ENCODE data around the gene INSYN2B. TPM values are rescaled to one million over a fixed set of nuclear protein-coding genes. Genes with fewer than 3 reads are reported as not detected.

INSYN2B gene
- total and polyA plus RNA-seq, 2 of the 8 experiments (the other 6 are each of a cell fraction or from before 2014, with no cell fraction given), result not detected

- Histone ChIP-seq H3K36me3 (ENCODE audit: control insufficient read depth in 2 of 4, insufficient read depth in 4 of 4, low read length in 3 of 4) (no peaks in the 10 kb centered on the region), H2BK20ac (ENCODE audit: low read length) (no peak overlapping the region), H3K79me1 (ENCODE audit: low read depth, low read length) (no peaks in the 10 kb centered on the region), H2AFZ (ENCODE audit: low read length) (no peak overlapping the region), H2AK5ac (ENCODE audit: low read depth, low read length) (no peak overlapping the region), H3K27me3 (replicated peaks in 1 of 4; ENCODE audit: control insufficient read depth in 3 of 4, extremely low read depth in 1 of 4, insufficient read depth in 3 of 4, low read length in 3 of 4) (no peaks in the 10 kb centered on the region), H2BK15ac (ENCODE audit: low read length) (no peak overlapping the region), H2BK5ac (ENCODE audit: low read depth, low read length) (no peak overlapping the region), H3K23me2 (ENCODE audit: low read depth, low read length) (no peaks in the 10 kb centered on the region; the same call in 1 of the 2 replicates), H2BK120ac (replicated peaks; ENCODE audit: low read depth, low read length) (no peak overlapping the region), H3K56ac (replicated peaks; ENCODE audit: insufficient read length, low read depth, low read length) (no peak overlapping the region), H3K79me2 (ENCODE audit: control insufficient read depth in 1 of 2, insufficient read depth in 2 of 2, low read length in 2 of 2) (no peaks in the 10 kb centered on the region), H3K18ac (ENCODE audit: extremely low read depth, low read length) (no peak overlapping the region), H4K91ac (replicated peaks; ENCODE audit: insufficient read length, low read length) (no peak overlapping the region), H3K4ac (replicated peaks; ENCODE audit: insufficient read length, low read depth, low read length) (no peak overlapping the region), H4K20me1 (replicated peaks in 1 of 2; ENCODE audit: control insufficient read depth in 1 of 2, insufficient read depth in 2 of 2, low read length in 2 of 2) (no peaks in the 10 kb centered on the region), H3K27ac (ENCODE audit: low read depth, low read length) (no peak overlapping the region), H3K4me1 (replicated peaks in 1 of 4; ENCODE audit: control insufficient read depth in 3 of 4, insufficient read depth in 4 of 4, low read length in 3 of 4) (no peaks in the 10 kb centered on the region), H4K5ac (ENCODE audit: insufficient read length, low read depth, low read length) (no peak overlapping the region), H3K23ac (ENCODE audit: insufficient read length) (no peak overlapping the region), H4K8ac (ENCODE audit: extremely low read depth, insufficient read depth, low read length) (no peak overlapping the region), H2BK12ac (ENCODE audit: low read depth, low read length) (no peak overlapping the region), H3K9me3 (ENCODE audit: insufficient read depth in 2 of 2, low read depth in 1 of 2, low read length in 1 of 2) (no peaks in the 10 kb centered on the region), H3K14ac (ENCODE audit: insufficient read length) (no peak overlapping the region), H3K4me3 (ENCODE audit: extremely low read depth in 1 of 4, insufficient read depth in 2 of 4, low read depth in 3 of 4, low read length in 4 of 4) (no peak overlapping the region), H3K4me2 (ENCODE audit: insufficient read depth in 1 of 2, low read depth in 2 of 2, low read length in 2 of 2) (no peak overlapping the region), H3K9ac (replicated peaks in 1 of 4; ENCODE audit: extremely low read depth in 1 of 4, low read depth in 3 of 4, low read length in 3 of 4) (no peak overlapping the region)
- 93% methylated on average over 2 of the region's 2 CpGs; no CpG with 5 or more reads in 1 of the 2 experiments for WGBS, 2 experiments (ENCODE audit: extremely low coverage in 1 of 2, insufficient coverage in 1 of 2, insufficient read length in 1 of 2, insufficient replicate concordance in 2 of 2, low coverage in 1 of 2, low lambda C conversion rate in 2 of 2, missing lambda C conversion rate in 1 of 2)
- ChIA-PET CTCF (ENCODE audit: partially characterized antibody) (interaction anchor here (1.4 to 2.3 kb wide), 3 partner anchors 10 to 63 kb away, joined by 3 to 5 read pairs (median 3); no protein-coding TSS in a partner anchor), POLR2A (ENCODE audit: partially characterized antibody) (no interaction called here)
- DNase-seq (ENCODE audit: low read depth in 1 of 2, low spot score in 2 of 2) (no peak), FAIRE-seq (no peak)
- TF ChIP-seq RAD21 (IDR thresholded peaks at IDR 0.05 in 1 of 2, conservative IDR thresholded peaks at IDR 0.05 in 1 of 2; ENCODE audit: low read depth in 2 of 2, low read length in 2 of 2) (no peak), CEBPB (IDR thresholded peaks at IDR 0.05; ENCODE audit: low read depth, low read length) (peak; percentile 88)
Measured at GRCh38 chr5:169917500-169917899, 62.8 kb downstream of the INSYN2B start.
